Osteoblast (primary cell): ENCODE data around the gene NEK4. TPM values are rescaled to one million over a fixed set of nuclear protein-coding genes. Genes with fewer than 3 reads are reported as not detected.

Experiments
- DNase-seq: peaks from one replicate; pipeline ENCODE4 v3.0.0; 2011; ENCODE audit warnings: low spot score, mixed read lengths; ENCODE audit not compliant: insufficient read length; ENCODE audit errors: missing footprints
- H2AFZ ChIP-seq: 2 replicates; pipeline ENCODE4 v1.6.0; 2011; ENCODE audit warnings: mild to moderate bottlenecking, low read length
- H3K27ac ChIP-seq: 2 replicates; pipeline ENCODE4 v1.5.1; 2011; ENCODE audit warnings: mild to moderate bottlenecking, low read depth, low read length, moderate library complexity
- H3K27me3 ChIP-seq: 2 replicates; pipeline ENCODE4 v1.6.0; 2012; ENCODE audit warnings: mild to moderate bottlenecking, control low read depth, inconsistent platforms, low read length, moderate library complexity; ENCODE audit not compliant: insufficient read depth
- H3K36me3 ChIP-seq: 2 replicates; pipeline ENCODE4 v1.5.1; 2011; ENCODE audit warnings: mild to moderate bottlenecking, low read length, control low read depth, moderate library complexity; ENCODE audit not compliant: insufficient read depth
- H3K4me1 ChIP-seq: 2 replicates; pipeline ENCODE4 v1.5.1; 2011; ENCODE audit warnings: mild to moderate bottlenecking, low read length, control low read depth, moderate library complexity; ENCODE audit not compliant: insufficient read depth
- H3K4me2 ChIP-seq: 2 replicates; pipeline ENCODE4 v1.6.0; 2011; ENCODE audit warnings: mild to moderate bottlenecking, low read length; ENCODE audit not compliant: insufficient read depth
- H3K4me3 ChIP-seq: fragments of 200-600 bp; sonication (generic); 3 replicates; pipeline ENCODE4 v1.5.1; 2012; ENCODE audit warnings: mild to moderate bottlenecking, low read length, inconsistent platforms; ENCODE audit not compliant: insufficient read depth
- H3K79me2 ChIP-seq: 2 replicates; pipeline ENCODE4 v1.6.0; 2012; ENCODE audit warnings: mild to moderate bottlenecking, low read length, control low read depth, inconsistent platforms; ENCODE audit not compliant: insufficient read depth
- H3K9me3 ChIP-seq: 2 replicates; pipeline ENCODE4 v1.5.1; 2011; ENCODE audit warnings: low read depth, low read length, control low read depth
- H4K20me1 ChIP-seq: 2 replicates; pipeline ENCODE4 v1.6.0; 2012; ENCODE audit warnings: mild to moderate bottlenecking, low read length, control low read depth; ENCODE audit not compliant: insufficient read depth
- total RNA-seq: library from RNA; depleted of rRNA; stranded (reverse); fragments of >200 nt; gene quantifications from 2 replicates; pipeline ENCODE4 v1.2.3, GENCODE V29; 2012
- TF ChIP-seq, protein P1 (sequence below): IDR thresholded peaks from 2 replicates; pipeline ENCODE4 v1.5.1; 2011; ENCODE audit warnings: mild to moderate bottlenecking, low read depth, low read length, moderate library complexity; ENCODE audit errors: extremely low read depth

The NEK4 gene
- total RNA-seq, 1 donor = 24.6 TPM

DNA sequence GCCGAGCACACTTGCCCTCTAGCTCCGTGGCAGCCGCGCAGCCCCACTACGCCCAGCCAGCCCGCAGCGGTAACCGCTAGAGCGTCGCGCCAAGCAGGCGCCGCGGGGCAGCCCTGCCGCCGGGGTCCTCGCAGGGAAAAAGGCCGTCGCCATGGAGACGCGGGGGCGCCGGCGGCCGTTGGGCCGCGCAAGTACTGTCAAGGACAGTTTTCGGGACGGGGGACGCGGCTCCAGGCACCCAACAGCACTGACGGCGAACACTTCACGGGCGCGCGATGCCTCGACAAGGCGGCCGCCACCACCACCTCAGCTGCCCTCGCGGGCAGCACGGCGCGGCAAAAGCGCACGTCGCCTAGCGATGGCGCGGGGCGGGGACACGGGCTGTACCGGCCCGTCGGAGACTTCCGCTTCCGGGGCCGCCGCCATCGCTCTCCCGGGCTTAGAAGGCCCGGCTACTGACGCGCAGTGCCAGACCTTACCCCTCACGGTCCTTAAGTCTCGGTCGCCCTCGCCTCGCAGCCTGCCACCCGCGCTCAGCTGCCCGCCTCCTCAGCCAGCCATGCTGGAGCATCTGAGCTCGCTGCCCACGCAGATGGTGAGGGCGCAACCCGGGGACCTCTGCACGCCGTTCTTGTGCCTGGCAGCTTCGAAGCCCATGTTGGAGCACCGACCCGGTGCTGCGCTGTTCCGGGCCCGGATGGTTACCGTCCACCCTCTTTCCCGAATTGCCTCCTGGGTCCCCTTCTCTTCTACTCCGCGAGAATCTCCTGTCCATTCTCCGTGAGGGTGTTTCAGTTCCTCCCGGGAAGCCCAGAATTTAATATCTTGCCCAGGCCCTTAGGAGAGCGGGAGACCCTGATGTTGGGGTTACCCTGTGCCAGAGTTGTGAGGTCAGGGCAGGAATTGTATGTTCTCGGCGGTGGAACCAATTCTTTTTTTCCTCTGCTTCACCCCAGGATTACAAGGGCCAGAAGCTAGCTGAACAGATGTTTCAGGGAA lies 64.8 kb downstream of the NEK4 start, which contains the start of the genes GLT8D1 and SPCS1:
GLT8D1 (minus strand) TSS at position 104 of the 999 bp plus-strand sequence. CDS start 5,331 bp downstream, outside the sequence.
SPCS1 (plus strand) TSS at position 419 of the 999 bp plus-strand sequence; CDS start at position 560, 141 bp downstream.
- Histone ChIP-seq H3K4me2 (peak within 1 kb of the TSS; percentile 100), H3K36me3 (peaks cover 16% of the 10 kb centered on the region), H4K20me1 (peaks cover 2% of the 10 kb centered on the region), H3K27ac (peak within 1 kb of the TSS; percentile 90), H3K4me1 (peaks cover 23% of the 10 kb centered on the region), H2AFZ (peak within 1 kb of the TSS; percentile 95), H3K9me3 (no peaks in the 10 kb centered on the region), H3K27me3 (no peaks in the 10 kb centered on the region), H3K4me3 (peak within 1 kb of the TSS; percentile 90), H3K79me2 (peaks cover 68% of the 10 kb centered on the region)
- DNase-seq = peak; percentile 98
- TF ChIP-seq, protein P1, sequence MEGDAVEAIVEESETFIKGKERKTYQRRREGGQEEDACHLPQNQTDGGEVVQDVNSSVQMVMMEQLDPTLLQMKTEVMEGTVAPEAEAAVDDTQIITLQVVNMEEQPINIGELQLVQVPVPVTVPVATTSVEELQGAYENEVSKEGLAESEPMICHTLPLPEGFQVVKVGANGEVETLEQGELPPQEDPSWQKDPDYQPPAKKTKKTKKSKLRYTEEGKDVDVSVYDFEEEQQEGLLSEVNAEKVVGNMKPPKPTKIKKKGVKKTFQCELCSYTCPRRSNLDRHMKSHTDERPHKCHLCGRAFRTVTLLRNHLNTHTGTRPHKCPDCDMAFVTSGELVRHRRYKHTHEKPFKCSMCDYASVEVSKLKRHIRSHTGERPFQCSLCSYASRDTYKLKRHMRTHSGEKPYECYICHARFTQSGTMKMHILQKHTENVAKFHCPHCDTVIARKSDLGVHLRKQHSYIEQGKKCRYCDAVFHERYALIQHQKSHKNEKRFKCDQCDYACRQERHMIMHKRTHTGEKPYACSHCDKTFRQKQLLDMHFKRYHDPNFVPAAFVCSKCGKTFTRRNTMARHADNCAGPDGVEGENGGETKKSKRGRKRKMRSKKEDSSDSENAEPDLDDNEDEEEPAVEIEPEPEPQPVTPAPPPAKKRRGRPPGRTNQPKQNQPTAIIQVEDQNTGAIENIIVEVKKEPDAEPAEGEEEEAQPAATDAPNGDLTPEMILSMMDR = no peak

DNA sequence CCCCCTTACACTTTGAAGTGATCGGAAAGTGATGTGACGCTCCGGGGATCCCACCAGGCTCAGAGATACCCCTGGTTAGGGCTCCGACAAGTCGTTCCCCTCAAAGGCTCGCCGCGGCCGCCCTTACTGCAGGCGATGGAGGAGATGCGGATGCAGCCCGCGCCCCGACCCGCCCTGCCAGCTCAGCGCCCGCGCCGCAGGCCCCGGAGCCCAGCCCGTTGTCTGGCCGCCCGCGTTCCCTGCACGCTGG lies 65.4 kb downstream of the NEK4 start:
- peaks cover 23% of the 10 kb centered on the region for H3K4me1 ChIP-seq
- H3K4me3 ChIP-seq = peak overlapping the region; percentile 90
- peaks cover 16% of the 10 kb centered on the region for H3K36me3 ChIP-seq
- DNase-seq = no peak
- H4K20me1 ChIP-seq = peaks cover 2% of the 10 kb centered on the region
- TF ChIP-seq, protein P1 = no peak
- H3K79me2 ChIP-seq = peaks cover 74% of the 10 kb centered on the region
- H3K9me3 ChIP-seq = no peaks in the 10 kb centered on the region
- peak overlapping the region; percentile 90 for H3K27ac ChIP-seq
- peak overlapping the region; percentile 95 for H2AFZ ChIP-seq
- peak overlapping the region; percentile 100 for H3K4me2 ChIP-seq
- H3K27me3 ChIP-seq = no peaks in the 10 kb centered on the region

DNA sequence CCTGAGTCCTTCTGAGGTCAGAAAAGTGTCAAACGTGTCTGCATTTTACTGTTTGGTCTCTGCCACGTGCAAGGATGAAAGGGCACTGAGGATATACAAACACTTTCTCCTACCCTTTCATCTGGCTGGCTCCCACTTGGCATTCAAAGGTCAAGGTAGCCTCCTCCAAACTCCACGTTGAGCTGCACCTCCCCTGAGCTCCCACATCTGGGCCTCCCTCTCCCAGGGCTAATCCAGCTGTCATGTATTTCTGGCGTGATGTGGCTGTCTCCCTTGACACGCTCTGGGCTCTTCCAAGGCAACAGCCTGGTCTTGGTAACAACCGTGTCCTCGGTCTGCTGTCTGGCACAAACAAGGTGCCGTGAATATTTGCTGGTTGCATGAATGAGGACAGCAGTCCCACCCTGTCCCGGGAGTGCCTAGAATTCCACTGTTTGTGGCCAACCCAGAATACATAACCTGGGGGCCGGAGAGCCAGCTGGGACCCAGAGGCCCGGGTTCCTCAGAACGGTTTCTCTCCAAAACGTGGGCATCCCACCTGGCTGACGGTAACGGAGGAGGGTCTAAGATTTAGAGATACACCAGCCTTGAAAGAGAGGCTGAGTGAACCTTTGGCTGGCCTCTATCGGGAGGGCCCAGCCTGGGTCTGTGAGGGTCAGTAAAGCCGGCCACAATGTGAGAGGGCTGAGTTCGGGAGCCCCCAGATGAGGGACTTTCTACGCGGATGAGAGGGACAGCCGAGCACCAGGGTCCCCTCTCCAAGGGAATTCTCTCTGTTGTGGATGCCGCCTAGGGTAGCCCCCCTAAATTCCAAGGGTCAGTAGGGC lies 65.9 kb downstream of the NEK4 start:
- DNase-seq = peak; percentile 83
- H3K4me2 ChIP-seq = peak overlapping the region; percentile 100
- H3K27me3 ChIP-seq = no peaks in the 10 kb centered on the region
- peaks cover 23% of the 10 kb centered on the region for H3K4me1 ChIP-seq
- no peaks in the 10 kb centered on the region for H3K9me3 ChIP-seq
- H2AFZ ChIP-seq = peak overlapping the region; percentile 95
- peaks cover 3% of the 10 kb centered on the region for H4K20me1 ChIP-seq
- H3K4me3 ChIP-seq = peak overlapping the region; percentile 90
- TF ChIP-seq, protein P1 = no peak
- H3K79me2 ChIP-seq = peaks cover 79% of the 10 kb centered on the region
- H3K36me3 ChIP-seq = peaks cover 20% of the 10 kb centered on the region
- H3K27ac ChIP-seq = peak overlapping the region; percentile 90
